Fibroblast of mammary gland (primary cell): ENCODE data around the gene CTNND2.
"Not testable (repeated sequence)": the region's sequence is repeated elsewhere in the genome, so short reads cannot be mapped to it uniquely, and the experiment has no call there.

Experiments
- DNase-seq: peaks from one replicate; pipeline ENCODE4 v3.0.0-alpha.2; 2010; ENCODE audit warnings: low read depth
- H3K4me3 ChIP-seq: 2 replicates; pipeline ENCODE4 v1.5.1; 2011; ENCODE audit warnings: low read depth, mild to moderate bottlenecking, low read length, moderate library complexity; ENCODE audit not compliant: control insufficient read depth
- TF ChIP-seq, protein P1 (sequence below): conservative IDR thresholded peaks from 2 replicates; pipeline ENCODE4 v1.5.1; 2011; ENCODE audit warnings: low read depth, low read length, inconsistent platforms; ENCODE audit not compliant: control insufficient read depth, insufficient read depth

Gene CTNND2

DNA sequence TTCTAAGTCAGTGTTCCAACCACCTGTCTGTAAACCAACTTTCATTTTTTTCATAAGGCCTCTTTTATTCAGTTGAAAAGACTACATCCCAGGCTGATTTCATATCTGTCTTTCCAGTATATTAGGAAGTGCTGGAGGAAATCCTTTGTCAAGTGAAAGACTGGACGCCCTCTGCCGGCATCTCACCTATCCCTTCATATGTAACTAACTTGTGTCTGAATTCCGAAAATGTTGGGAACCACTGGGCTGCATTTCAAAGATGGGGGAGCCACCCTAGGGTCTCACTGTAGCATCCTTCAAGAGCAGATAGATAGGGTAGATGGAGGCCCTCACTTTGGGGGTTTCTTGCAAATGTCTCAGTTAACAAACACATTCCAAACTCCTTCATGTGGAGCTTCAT lies 569.8 kb downstream of the CTNND2 start:
- H3K4me3 ChIP-seq, result no peak overlapping the region
- DNase-seq, result no peak
- TF ChIP-seq, protein P1, sequence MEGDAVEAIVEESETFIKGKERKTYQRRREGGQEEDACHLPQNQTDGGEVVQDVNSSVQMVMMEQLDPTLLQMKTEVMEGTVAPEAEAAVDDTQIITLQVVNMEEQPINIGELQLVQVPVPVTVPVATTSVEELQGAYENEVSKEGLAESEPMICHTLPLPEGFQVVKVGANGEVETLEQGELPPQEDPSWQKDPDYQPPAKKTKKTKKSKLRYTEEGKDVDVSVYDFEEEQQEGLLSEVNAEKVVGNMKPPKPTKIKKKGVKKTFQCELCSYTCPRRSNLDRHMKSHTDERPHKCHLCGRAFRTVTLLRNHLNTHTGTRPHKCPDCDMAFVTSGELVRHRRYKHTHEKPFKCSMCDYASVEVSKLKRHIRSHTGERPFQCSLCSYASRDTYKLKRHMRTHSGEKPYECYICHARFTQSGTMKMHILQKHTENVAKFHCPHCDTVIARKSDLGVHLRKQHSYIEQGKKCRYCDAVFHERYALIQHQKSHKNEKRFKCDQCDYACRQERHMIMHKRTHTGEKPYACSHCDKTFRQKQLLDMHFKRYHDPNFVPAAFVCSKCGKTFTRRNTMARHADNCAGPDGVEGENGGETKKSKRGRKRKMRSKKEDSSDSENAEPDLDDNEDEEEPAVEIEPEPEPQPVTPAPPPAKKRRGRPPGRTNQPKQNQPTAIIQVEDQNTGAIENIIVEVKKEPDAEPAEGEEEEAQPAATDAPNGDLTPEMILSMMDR, result no peak

DNA sequence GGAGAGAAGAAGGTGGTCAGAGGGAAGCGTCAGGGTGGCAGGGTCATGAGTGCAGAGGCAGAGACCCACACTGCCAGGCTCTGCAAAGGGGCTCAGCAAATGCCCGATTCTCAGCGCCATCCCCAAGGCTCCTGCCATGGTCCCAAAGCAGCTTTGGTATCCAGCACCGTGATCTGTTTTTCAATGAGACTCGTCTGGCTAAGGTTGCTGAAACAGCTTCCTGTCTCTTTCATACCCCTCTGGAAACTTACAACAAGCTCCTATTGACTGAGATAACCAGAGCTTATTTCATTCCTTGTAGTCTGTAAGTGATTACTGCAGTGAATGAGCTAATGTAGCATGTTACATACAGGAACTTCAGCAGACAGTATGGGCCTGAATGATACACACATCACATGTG lies 574.6 kb downstream of the CTNND2 start:
- H3K4me3 ChIP-seq, result no peak overlapping the region
- DNase-seq, result no peak
- TF ChIP-seq, protein P1, result no peak

DNA sequence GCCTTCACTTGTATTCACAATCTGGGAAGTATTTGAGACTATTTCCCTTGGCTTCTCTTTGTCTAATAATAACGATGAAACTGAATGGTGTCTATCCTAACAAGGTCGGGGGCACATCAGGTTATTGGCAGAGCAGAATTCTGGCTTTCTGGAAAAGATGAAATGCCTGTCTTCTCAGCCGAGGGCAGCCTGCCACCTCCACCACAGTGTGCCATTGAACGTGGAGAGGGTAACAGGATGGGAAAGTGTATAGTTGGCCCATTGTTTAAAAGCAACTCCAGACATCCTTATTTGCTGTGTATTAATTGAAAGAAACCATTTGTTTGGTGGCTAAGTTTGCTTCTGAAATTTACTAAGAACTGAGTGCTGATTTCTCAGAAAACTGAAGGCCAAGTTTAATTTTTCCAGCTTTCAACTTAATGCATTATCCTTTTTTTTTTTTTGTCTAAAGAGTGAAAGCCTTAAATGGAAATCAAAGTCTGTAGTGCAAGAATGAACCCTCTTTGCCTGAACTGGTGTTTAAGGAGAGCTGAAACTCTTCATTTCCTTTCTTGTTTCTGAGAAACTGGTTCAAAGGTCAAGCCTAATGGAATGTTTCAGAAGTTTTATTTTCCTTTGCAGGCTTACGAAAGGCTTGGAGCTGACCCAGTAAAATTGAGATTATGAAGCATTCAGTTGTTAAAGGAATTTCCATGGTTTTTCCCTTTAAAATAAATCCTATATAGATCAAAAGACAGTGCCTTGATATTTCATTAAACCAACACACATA lies 579.5 kb downstream of the CTNND2 start:
- peak; percentile 28 for DNase-seq
- no peak overlapping the region for H3K4me3 ChIP-seq
- TF ChIP-seq, protein P1, result no peak

DNA sequence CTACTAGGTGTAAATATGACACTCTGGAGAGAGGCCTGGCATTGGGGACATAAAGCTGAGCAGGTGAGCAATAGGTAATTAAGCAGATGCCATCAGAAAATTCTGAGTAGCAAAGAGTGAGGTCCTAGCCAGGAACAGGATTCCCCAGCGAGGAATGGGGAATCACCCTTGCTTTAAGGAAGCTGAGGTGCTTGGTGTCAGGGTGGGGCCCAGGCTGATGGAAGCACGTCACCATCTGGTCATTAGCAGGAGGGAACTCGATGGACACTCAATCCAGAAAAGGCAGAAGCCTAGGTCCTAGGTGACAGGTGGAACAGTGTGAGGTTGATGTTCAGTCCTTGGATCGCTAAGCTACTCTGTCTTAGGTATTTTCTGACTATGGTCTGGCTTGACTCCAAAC lies 580.5 kb downstream of the CTNND2 start:
- no peak overlapping the region for H3K4me3 ChIP-seq
- no peak for DNase-seq
- TF ChIP-seq, protein P1, result no peak

DNA sequence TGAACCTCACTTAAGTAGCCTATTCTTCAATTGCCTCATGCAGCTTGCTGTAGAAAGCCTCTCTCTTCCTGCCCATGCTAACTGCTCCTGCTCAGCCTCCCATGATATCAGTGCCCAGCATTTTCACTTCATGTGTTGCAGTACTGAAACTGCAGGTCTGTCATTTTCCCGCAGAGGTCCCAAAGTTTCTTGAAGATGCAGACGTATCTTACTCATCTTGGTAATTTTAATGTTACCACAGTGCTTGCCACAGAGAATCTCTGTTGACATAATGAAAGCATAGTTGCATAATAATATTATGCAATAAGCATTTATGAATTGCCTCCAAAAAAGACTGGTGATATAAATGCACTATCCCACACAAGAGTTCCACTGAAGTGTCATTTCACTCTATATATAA lies 582.1 kb downstream of the CTNND2 start:
- H3K4me3 ChIP-seq, result no peak overlapping the region
- DNase-seq, result peak; percentile 59
- TF ChIP-seq, protein P1, result no peak

DNA sequence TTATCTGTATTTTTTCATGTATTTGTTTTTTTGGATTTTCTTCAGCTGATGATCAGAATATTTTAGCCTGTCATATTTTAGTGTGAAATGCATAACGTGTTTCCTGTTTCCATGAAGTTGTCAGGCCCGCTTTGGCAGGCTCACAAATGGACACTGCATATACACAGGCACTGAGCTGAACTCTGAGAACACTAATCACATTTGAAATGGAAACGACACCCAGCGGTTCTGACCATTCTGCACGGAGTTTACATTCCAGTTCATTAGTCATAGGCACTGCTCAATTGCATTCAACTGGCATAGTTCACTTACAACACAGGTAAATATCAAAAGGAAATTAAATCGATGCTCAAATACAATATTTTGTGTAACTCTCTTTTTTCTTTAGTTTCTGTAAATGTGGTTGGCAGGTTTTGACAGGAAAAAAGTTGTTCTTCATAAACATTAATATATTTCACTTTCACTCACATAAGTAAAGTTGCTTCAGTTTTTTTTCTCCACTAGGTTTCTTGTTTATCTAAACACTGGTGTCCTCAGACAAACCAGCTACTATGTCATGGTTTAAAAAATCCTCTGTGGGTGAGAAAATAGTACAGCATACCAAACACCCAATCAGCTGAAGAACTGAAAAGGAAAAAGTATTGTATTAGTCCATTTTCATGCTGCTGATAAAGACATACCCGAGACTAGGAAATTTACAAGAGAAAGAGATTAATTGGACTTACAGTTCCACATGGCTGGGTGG lies 584.2 kb downstream of the CTNND2 start:
- TF ChIP-seq, protein P1, result no peak
- DNase-seq, result peak; percentile 6
- no peak overlapping the region for H3K4me3 ChIP-seq

DNA sequence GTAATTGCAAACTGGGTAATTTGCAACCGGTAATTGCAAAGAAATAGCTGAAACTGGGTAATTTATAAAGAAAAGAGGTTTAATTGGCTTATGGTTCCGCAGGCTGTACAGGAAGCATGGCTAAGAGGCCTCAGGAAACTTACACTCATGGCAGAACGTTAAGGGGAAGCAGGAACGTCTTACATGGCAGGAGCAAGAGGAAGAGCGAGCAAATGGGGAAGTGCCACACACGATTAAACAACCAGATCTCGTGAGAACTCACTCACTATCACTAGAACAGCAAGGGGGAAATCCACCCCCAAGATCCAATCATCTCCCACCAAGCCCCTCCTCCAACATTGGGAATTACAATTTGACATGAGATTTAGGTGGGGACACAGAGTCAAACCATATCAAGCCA lies 590.6 kb downstream of the CTNND2 start:
- not testable (repeated sequence) for DNase-seq, H3K4me3 ChIP-seq
